GM13977 (cell line): ENCODE results near the gene ZNF281.

Source experiments
- DNase-seq: peaks from one replicate; pipeline ENCODE4 v3.0.0; 2012; ENCODE audit warnings: low spot score
- CTCF ChIP-seq: IDR thresholded peaks from 2 replicates; pipeline ENCODE4 v1.5.1; 2012; ENCODE audit warnings: mild to moderate bottlenecking, control low read depth; ENCODE audit not compliant: insufficient read depth; ENCODE audit errors: extremely low read depth, missing control alignments
- in situ Hi-C: fragments of 300-500 bp; cut with MboI; formaldehyde crosslinking; loops from one replicate; pipeline ENCODE4 v1.12.0; 2022; ENCODE audit warnings: low sequenced_read_pairs, low pct_unique_long_range_greater_than_20kb, mixed read lengths, inconsistent platforms; ENCODE audit not compliant: unreplicated experiment

ZNF281 gene

DNA sequence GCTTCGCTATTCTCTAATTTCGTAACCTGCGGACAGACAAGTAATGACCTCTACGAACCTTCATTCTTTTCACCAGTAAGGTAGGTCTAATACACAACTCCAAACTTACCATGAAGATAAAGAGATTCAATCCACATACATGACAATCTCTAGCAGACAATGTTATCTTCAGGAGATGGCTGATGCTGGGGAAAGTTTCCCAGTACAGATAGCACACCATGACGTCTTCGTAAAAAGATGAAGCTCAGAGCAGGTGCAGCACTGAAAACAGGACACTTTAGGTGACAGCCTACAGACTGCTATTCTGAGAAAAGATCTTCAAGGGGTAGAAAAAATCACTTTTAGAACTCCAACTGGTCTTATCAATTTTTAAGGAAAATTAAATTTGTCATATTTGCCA lies 41.3 kb downstream of the ZNF281 start:
- in situ Hi-C loops: no loop called here
- DNase-seq: no peak
- TF ChIP-seq CTCF: no peak

- TF ChIP-seq CTCF: no peak
- DNase-seq: no peak
- in situ Hi-C loops: no loop called here
These were observed 41.8 kb downstream of the ZNF281 start for GRCh38 chr1:200367841-200368534.

DNA sequence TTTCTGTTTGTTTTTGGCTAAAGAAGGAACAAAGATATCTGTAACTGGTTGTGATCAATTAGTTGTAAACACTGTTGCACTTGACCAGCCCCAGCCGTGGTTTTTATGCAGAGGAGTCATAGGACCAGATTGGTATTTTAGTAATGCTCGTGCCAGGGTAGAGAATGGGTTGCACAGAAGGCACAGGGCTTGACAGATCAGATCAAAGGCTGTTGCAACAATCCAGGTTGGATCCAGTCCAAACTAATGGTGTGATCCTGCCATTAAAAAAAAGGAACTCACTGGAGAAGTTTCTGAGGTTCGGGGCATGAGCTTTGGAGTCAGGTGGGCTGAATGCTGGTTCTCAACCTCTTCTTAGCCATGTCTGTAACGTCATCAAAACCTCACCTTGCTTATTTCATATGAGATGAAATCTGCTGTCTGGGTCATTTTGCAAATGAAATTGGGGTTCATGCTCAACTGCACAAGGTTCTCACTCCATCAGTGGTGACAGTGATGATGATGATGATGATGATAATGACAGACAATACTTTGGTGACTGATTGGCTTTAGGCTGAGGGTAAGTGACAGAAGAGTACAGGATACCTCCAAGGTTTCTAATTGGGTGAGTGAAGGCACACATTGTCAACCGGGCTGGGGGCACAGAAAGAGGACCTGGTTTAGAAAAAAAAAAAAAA lies 43.1 kb downstream of the ZNF281 start:
- DNase-seq: no peak
- TF ChIP-seq CTCF: no peak
- in situ Hi-C loops: no loop called here

GRCh38 chr1:200365897-200366426 lies 43.9 kb downstream of the ZNF281 start:
- in situ Hi-C loops: no loop called here
- no peak for DNase-seq
- TF ChIP-seq CTCF: peak; percentile 2

- DNase-seq: no peak
- TF ChIP-seq CTCF: no peak
- in situ Hi-C loops: no loop called here
These were observed 45.0 kb downstream of the ZNF281 start for GRCh38 chr1:200364831-200365230.

DNA sequence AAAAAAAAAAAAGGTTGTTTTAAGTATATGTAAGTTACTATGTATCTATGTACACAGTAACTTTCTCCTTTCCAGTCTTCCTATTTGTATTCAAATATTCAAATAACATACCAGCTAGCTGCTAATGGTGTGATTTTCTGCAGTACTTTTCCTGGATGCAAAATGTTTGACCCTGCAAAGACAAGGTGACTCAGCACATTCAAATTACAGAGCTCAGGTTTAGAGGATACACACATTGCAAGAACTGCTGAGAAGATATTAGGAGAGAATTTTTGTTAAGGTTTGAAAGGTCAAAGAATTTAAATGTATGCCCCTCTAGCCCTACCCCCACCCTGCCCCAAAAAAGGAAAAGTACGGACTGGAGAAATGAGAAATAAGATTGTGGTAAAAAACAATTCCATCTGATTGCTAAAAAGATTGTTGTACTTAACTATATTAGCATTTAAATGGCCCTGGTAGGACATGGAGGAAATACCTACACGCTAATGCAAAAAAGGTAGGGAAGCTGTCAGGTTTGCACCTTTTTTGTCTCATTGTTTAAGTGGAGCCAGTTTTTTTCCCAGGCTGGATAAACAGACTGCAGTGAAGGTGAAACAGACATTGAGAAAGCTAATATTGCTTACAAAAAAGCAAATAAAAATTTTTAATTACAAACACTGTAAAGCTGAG lies 45.6 kb downstream of the ZNF281 start:
- TF ChIP-seq CTCF: no peak
- in situ Hi-C loops: no loop called here
- DNase-seq: no peak
